ENCODE results near the gene R3HDM1. TPM values are rescaled to one million over a fixed set of nuclear protein-coding genes. Genes with fewer than 3 reads are reported as not detected.

Gene R3HDM1
- total and polyA plus RNA-seq, 2 experiments from 2014 or later = 9.1 to 10.9 TPM

DNA sequence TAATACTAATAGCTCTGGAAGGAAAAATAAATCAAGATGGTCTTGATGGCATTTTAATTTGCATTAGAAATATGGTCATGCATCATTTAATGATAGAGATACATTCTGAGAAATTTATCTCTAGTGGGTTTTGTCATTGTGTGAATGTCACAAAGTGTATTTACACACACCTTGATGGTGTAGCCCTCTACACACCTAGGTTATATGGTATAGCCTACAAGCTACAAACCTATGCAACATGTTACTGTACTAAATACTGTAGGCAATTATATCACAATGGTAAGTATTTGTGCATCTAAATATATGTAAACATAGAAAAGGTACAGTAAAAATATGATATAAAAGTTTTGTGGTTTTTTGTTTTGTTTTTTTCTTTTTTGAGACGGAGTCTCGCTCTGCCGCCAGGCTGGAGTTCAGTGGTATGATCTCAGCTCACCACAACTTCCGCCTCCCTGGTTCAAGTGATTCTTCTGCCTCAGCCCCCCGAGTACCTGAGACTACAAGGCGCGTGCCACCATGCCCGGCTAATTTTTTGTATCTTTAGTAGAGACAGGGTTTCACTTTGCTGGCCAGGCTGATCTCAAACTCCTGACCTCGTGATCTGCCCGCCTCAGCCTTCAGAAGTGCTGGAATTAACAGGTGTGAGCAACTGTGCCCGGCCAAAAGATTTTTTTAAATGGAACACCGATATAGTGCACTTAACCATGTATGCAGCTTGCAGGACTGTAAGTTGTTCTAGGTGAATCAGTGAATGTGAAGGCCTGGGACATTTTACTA is 126.7 kb downstream of the R3HDM1 start:
- 94% methylated on average over 12 of the region's 12 CpGs for WGBS (ENCODE audit: low lambda C conversion rate, missing lambda C conversion rate)
- no peak for DNase-seq (ENCODE audit: low spot score)
- Histone ChIP-seq H3K4me1 (ENCODE audit: insufficient read depth) (no peaks in the 10 kb centered on the region), H3K4me3 (no peak overlapping the region), H3K79me2 (no peaks in the 10 kb centered on the region), H3K27me3 (no peaks in the 10 kb centered on the region), H3K36me3 (replicated peaks; ENCODE audit: insufficient read depth, low read depth) (no peaks in the 10 kb centered on the region), H4K20me1 (ENCODE audit: insufficient read depth, poor library complexity, severe bottlenecking) (no peaks in the 10 kb centered on the region), H3K27ac (no peak overlapping the region), H3K9me2 (replicated peaks; ENCODE audit: insufficient read depth) (no peaks in the 10 kb centered on the region), H3K4me2 (no peak overlapping the region), H2AFZ (no peak overlapping the region), H3K9me3 (ENCODE audit: low read depth) (no peaks in the 10 kb centered on the region)
- no peak for TF ChIP-seq EZH2 (IDR thresholded peaks at IDR 0.05; ENCODE audit: borderline replicate concordance)
- no peak for TF ChIP-seq EZH2phosphoT487 (IDR thresholded peaks at IDR 0.05; ENCODE audit: low read depth, severe bottlenecking, unreplicated experiment)
- TF ChIP-seq, protein P1, sequence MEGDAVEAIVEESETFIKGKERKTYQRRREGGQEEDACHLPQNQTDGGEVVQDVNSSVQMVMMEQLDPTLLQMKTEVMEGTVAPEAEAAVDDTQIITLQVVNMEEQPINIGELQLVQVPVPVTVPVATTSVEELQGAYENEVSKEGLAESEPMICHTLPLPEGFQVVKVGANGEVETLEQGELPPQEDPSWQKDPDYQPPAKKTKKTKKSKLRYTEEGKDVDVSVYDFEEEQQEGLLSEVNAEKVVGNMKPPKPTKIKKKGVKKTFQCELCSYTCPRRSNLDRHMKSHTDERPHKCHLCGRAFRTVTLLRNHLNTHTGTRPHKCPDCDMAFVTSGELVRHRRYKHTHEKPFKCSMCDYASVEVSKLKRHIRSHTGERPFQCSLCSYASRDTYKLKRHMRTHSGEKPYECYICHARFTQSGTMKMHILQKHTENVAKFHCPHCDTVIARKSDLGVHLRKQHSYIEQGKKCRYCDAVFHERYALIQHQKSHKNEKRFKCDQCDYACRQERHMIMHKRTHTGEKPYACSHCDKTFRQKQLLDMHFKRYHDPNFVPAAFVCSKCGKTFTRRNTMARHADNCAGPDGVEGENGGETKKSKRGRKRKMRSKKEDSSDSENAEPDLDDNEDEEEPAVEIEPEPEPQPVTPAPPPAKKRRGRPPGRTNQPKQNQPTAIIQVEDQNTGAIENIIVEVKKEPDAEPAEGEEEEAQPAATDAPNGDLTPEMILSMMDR (IDR thresholded peaks at IDR 0.05; ENCODE audit: poor library complexity) = no peak

DNA sequence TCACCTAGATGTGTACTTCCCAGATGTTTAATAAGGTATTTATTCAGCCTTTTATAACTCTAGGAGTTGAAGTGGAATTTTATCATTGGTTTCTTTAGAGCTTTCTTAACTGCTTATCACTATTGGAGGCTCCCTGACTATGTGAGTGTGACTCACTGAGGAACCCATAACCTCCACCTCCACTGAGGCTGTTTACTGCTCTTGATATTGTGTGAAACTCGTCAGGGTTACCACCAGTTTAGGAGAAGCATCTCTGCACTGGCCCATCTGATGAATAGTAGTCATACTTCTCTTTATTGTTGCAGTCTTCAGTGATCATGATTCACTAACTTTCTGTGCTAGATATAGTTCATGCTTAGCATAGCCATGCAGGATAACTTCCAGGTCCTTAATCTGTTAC is 130.8 kb downstream of the R3HDM1 start:
- Histone ChIP-seq H3K4me2 (no peak overlapping the region), H3K36me3 (replicated peaks; ENCODE audit: insufficient read depth, low read depth) (no peaks in the 10 kb centered on the region), H3K4me1 (ENCODE audit: insufficient read depth) (peaks cover 5% of the 10 kb centered on the region), H3K79me2 (no peaks in the 10 kb centered on the region), H2AFZ (no peak overlapping the region), H3K9me3 (ENCODE audit: low read depth) (no peaks in the 10 kb centered on the region), H3K4me3 (no peak overlapping the region), H3K27ac (peak overlapping the region; percentile 14), H3K27me3 (no peaks in the 10 kb centered on the region), H3K9me2 (replicated peaks; ENCODE audit: insufficient read depth) (no peaks in the 10 kb centered on the region), H4K20me1 (ENCODE audit: insufficient read depth, poor library complexity, severe bottlenecking) (no peaks in the 10 kb centered on the region)
- WGBS (ENCODE audit: low lambda C conversion rate, missing lambda C conversion rate) = 57% methylated on average over 1 of the region's 1 CpG
- TF ChIP-seq EZH2 (IDR thresholded peaks at IDR 0.05; ENCODE audit: borderline replicate concordance) = no peak
- no peak for TF ChIP-seq EZH2phosphoT487 (IDR thresholded peaks at IDR 0.05; ENCODE audit: low read depth, severe bottlenecking, unreplicated experiment)
- TF ChIP-seq, protein P1 (IDR thresholded peaks at IDR 0.05; ENCODE audit: poor library complexity) = no peak
- DNase-seq (ENCODE audit: low spot score) = peak; percentile 26

DNA sequence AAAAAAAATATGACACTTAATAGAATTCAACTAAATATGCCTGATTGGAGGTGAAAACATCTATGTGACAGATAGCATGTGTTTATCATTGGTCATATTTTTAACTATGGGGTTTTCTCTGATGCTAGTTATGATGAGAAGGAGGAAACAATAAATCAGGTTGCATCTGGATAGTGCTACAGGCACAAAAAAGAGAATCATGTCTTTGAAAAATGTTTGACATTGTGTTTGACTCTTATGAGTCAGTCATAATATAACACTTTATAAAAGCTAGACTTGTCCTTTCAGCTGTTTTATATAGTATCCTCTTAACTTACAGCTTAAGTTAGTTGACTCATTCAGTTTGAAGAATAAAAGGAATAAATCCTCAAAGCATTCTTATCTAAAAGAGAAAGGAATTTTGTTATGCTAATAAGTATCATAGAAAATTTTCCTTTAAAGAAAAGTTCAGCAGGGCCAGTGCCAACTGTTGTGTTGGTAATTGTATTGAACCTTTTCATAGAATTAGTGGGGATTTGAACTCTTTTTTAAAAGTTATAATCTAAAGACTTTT is 131.9 kb downstream of the R3HDM1 start:
- no peak for DNase-seq (ENCODE audit: low spot score)

More for the DNA sequence above, 131.9 kb downstream of the R3HDM1 start:
- Histone ChIP-seq H4K20me1 (ENCODE audit: insufficient read depth, poor library complexity, severe bottlenecking) (no peaks in the 10 kb centered on the region), H3K9me2 (replicated peaks; ENCODE audit: insufficient read depth) (no peaks in the 10 kb centered on the region), H3K27me3 (no peaks in the 10 kb centered on the region), H3K79me2 (no peaks in the 10 kb centered on the region), H3K4me1 (ENCODE audit: insufficient read depth) (peaks cover 5% of the 10 kb centered on the region), H3K36me3 (replicated peaks; ENCODE audit: insufficient read depth, low read depth) (no peaks in the 10 kb centered on the region), H3K27ac (no peak overlapping the region), H3K4me3 (no peak overlapping the region), H3K4me2 (no peak overlapping the region), H3K9me3 (ENCODE audit: low read depth) (no peaks in the 10 kb centered on the region), H2AFZ (no peak overlapping the region)
- no peak for TF ChIP-seq EZH2phosphoT487 (IDR thresholded peaks at IDR 0.05; ENCODE audit: low read depth, severe bottlenecking, unreplicated experiment)
- TF ChIP-seq, protein P1 (IDR thresholded peaks at IDR 0.05; ENCODE audit: poor library complexity) = no peak
- no peak for TF ChIP-seq EZH2 (IDR thresholded peaks at IDR 0.05; ENCODE audit: borderline replicate concordance)
